ENCODE measurements around the gene SCUBE1.

- TF ChIP-seq RAD21 (IDR thresholded peaks at IDR 0.05; ENCODE audit: low read depth) (no peak), REST (IDR thresholded peaks at IDR 0.05; ENCODE audit: low read depth) (no peak), MAX (IDR thresholded peaks at IDR 0.05) (no peak)
These were observed 85.2 kb downstream of the SCUBE1 start for GRCh38 chr22:43257961-43258360.
